GM12878 (cell line): ENCODE measurements around the gene CD52. TPM values are rescaled to one million over a fixed set of nuclear protein-coding genes. Genes with fewer than 3 reads are reported as not detected.
A peak's percentile ranks its signal among the peaks of the same experiment; 100 is the strongest.

ENCODE experiments used
- ATAC-seq: fragments of 200-7000 bp; cut with Tn5 transposase; 3 replicates; pipeline ENCODE4 v1.9.1; 2020; ENCODE audit warnings: mild to moderate bottlenecking, moderate library complexity
- BruUV-seq: library from RNA; stranded (reverse); fragments of 400-500 nt; replicated peaks from 2 replicates; lab custom pipeline; 2021; lab: Mats Ljungman, UMichigan
- CTCF ChIA-PET: fragments of 300-600 bp; sonication (Branson Sonifier 250); formaldehyde crosslinking; extraction: SDS; loops from one replicate; lab custom pipeline; 2021; ENCODE audit warnings: inconsistent platforms; lab: Yijun Ruan, JAX
- POLR2A ChIA-PET: fragments of 350-600 bp; formaldehyde crosslinking; extraction: SDS; loops from one replicate; lab custom pipeline; 2021; ENCODE audit warnings: inconsistent platforms; lab: Charles Lee
- RAD21 ChIA-PET: fragments of 300-600 bp; sonication (Branson Sonifier 250); formaldehyde crosslinking; loops from one replicate; lab custom pipeline; 2023; ENCODE audit warnings: antibody characterized with exemption; ENCODE audit not compliant: unreplicated experiment; lab: Charles Lee
- SMC1A ChIA-PET: fragments of 300-600 bp; sonication (Branson Sonifier 250); formaldehyde crosslinking; loops from one replicate; lab custom pipeline; 2023; ENCODE audit not compliant: unreplicated experiment, uncharacterized antibody; lab: Charles Lee
- DNase-seq: peaks from one replicate; pipeline ENCODE4 v3.0.0-alpha.2; 2011; ENCODE audit warnings: low read depth, low spot score
- FAIRE-seq: peaks from 3 replicates; lab custom pipeline; 2011; peaks lifted over from hg19 to GRCh38; lab: Jason Lieb, UNC
- H2AFZ ChIP-seq: 2 replicates; pipeline ENCODE4 v1.6.0; 2011; ENCODE audit warnings: low read depth, low read length, control low read depth; ENCODE audit not compliant: control insufficient read depth
- H3K27ac ChIP-seq: 2 replicates; pipeline ENCODE4 v1.5.1; 2011; ENCODE audit warnings: control low read depth; ENCODE audit not compliant: control insufficient read depth, insufficient read depth
- H3K27me3 ChIP-seq, 2 experiments: replicated peaks in 1 of 2; 2 replicates each; pipeline versions ENCODE4 v1.6.0 to v1.6.1; 2011; ENCODE audit warnings: low read length in 1 of 2; ENCODE audit not compliant: control insufficient read depth in 2 of 2, insufficient read depth in 2 of 2
- H3K36me3 ChIP-seq, 2 experiments: 2 replicates each; pipeline ENCODE4 v1.5.1; 2011; ENCODE audit warnings: low read length in 1 of 2; ENCODE audit not compliant: control insufficient read depth in 2 of 2, insufficient read depth in 2 of 2
- H3K4me1 ChIP-seq: 2 replicates; pipeline ENCODE4 v1.6.1; 2011; ENCODE audit warnings: mild to moderate bottlenecking, low read length, moderate library complexity, mixed read lengths; ENCODE audit not compliant: control insufficient read depth, insufficient read depth
- H3K4me2 ChIP-seq: 2 replicates; pipeline ENCODE4 v1.6.0; 2011; ENCODE audit warnings: control low read depth; ENCODE audit not compliant: control insufficient read depth, insufficient read depth
- H3K4me3 ChIP-seq: fragments of 200-600 bp; sonication (generic); 2 replicates; pipeline ENCODE4 v1.5.1; 2016
- H3K79me2 ChIP-seq: 2 replicates; pipeline ENCODE4 v1.6.0; 2011; ENCODE audit warnings: low read length; ENCODE audit not compliant: control insufficient read depth, insufficient read depth
- H3K9ac ChIP-seq: 2 replicates; pipeline ENCODE4 v1.8.0; 2011; ENCODE audit warnings: low read length, control low read depth, mixed read lengths; ENCODE audit not compliant: control insufficient read depth, insufficient read depth
- H3K9me3 ChIP-seq: replicated peaks from 3 replicates; pipeline ENCODE4 v1.5.1; 2011; ENCODE audit warnings: mild to moderate bottlenecking, low read length; ENCODE audit not compliant: control insufficient read depth, insufficient read depth
- H4K20me1 ChIP-seq: 2 replicates; pipeline ENCODE4 v1.6.0; 2011; ENCODE audit not compliant: control insufficient read depth, insufficient read depth
- BACH1 ChIP-seq: fragments of 450-650 bp; IDR thresholded peaks from 2 replicates; pipeline ENCODE4 v1.6.1; 2017; ENCODE audit warnings: mild to moderate bottlenecking, borderline replicate concordance
- BRCA1 ChIP-seq: IDR thresholded peaks from 2 replicates; pipeline ENCODE4 v1.6.1; 2011; ENCODE audit warnings: low read depth, low read length, improper control_type of control experiment
- ESRRA ChIP-seq: IDR thresholded peaks from 2 replicates; pipeline ENCODE4 v1.6.1; 2012; ENCODE audit warnings: mild to moderate bottlenecking, low read length, improper control_type of control experiment
- ETV6 ChIP-seq, 2 experiments: fragments of 450-650 bp in 1 of 2; IDR thresholded peaks in 1 of 2; conservative IDR thresholded peaks in 1 of 2; 2 replicates each; pipeline ENCODE4 v1.6.1; 2014; ENCODE audit warnings: antibody characterized with exemption in 1 of 2, borderline replicate concordance in 1 of 2, low read depth in 1 of 2, mild to moderate bottlenecking in 1 of 2, moderate library complexity in 1 of 2
- HCFC1 ChIP-seq: fragments of 150-350 bp; IDR thresholded peaks from 2 replicates; pipeline ENCODE4 v1.6.1; 2014; ENCODE audit warnings: low read length
- HDAC6 ChIP-seq: fragments of 200-600 bp; sonication (generic); IDR thresholded peaks from one replicate; pipeline ENCODE4 v1.8.0; 2017; ENCODE audit warnings: antibody characterized with exemption; ENCODE audit not compliant: unreplicated experiment
- HDGF ChIP-seq: fragments of 450-650 bp; IDR thresholded peaks from 2 replicates; pipeline ENCODE4 v1.6.1; 2016; ENCODE audit warnings: antibody characterized with exemption
- IRF4 ChIP-seq: IDR thresholded peaks from 2 replicates; pipeline ENCODE4 v1.6.1; 2011; ENCODE audit warnings: low read depth, low read length
- LARP7 ChIP-seq: fragments of 450-650 bp; IDR thresholded peaks from 2 replicates; pipeline ENCODE4 v1.6.1; 2017; ENCODE audit warnings: mild to moderate bottlenecking
- MXI1 ChIP-seq: fragments of 150-350 bp; IDR thresholded peaks from 2 replicates; pipeline ENCODE4 v1.6.1; 2011; ENCODE audit warnings: low read depth, mild to moderate bottlenecking, inconsistent platforms, low read length, improper control_type of control experiment
- NR2C1 ChIP-seq: fragments of 450-650 bp; IDR thresholded peaks from 2 replicates; pipeline ENCODE4 v1.6.1; 2017; ENCODE audit warnings: antibody characterized with exemption, mild to moderate bottlenecking, moderate library complexity
- PML ChIP-seq: IDR thresholded peaks from 2 replicates; pipeline ENCODE4 v1.6.1; 2012; ENCODE audit warnings: low read length, inconsistent platforms
- RBBP5 ChIP-seq: fragments of 200-600 bp; sonication (generic); conservative IDR thresholded peaks from 2 replicates; pipeline ENCODE4 v1.6.1; 2016
- RCOR1 ChIP-seq: conservative IDR thresholded peaks from 2 replicates; pipeline ENCODE4 v1.6.1; 2012; ENCODE audit warnings: low read depth, low read length, improper control_type of control experiment
- RUNX3 ChIP-seq: IDR thresholded peaks from 2 replicates; pipeline ENCODE4 v1.6.1; 2012; ENCODE audit warnings: low read length, inconsistent platforms
- SKIL ChIP-seq: fragments of 450-650 bp; IDR thresholded peaks from 2 replicates; pipeline ENCODE4 v1.6.1; 2017; ENCODE audit warnings: mild to moderate bottlenecking, low read depth, inconsistent platforms; ENCODE audit not compliant: poor library complexity, severe bottlenecking
- ZBTB33 ChIP-seq: fragments of 450-650 bp; IDR thresholded peaks from 2 replicates; pipeline ENCODE4 v1.6.1; 2017; ENCODE audit warnings: mild to moderate bottlenecking
- WGBS: methylation state at CpG from one replicate; pipeline ENCODE4 v1.1.6; 2016; ENCODE audit warnings: low lambda C conversion rate; ENCODE audit not compliant: insufficient replicate concordance, insufficient coverage; ENCODE audit errors: missing lambda C conversion rate; 5-methylcytosine and 5-hydroxymethylcytosine counted together
- in situ Hi-C: fragments of 300-500 bp; cut with MboI; formaldehyde crosslinking; loops from 9 replicates; pipeline ENCODE4 v1.14.3; 2018; ENCODE audit warnings: mixed read lengths
- intact Hi-C: fragments of 100-400 bp; cut with micrococcal nuclease; formaldehyde crosslinking; loops from one replicate; pipeline ENCODE4 v1.14.2; 2022; ENCODE audit not compliant: unreplicated experiment
- polyA plus RNA-seq, 11 experiments: library from polyadenylated mRNA; depleted of rRNA in 4 of 11; unstranded in 6 of 11; stranded (reverse) in 5 of 11; fragments of >200 nt; fragmentation: Nextera tagmentation in 4 of 11; fragmentation: Illumina TruSeq in 1 of 11; extraction: Ambion mirVana in 4 of 11; extraction: Trizol in 1 of 11; gene quantifications; 1 replicate in 1 of 11; 2 replicates in 10 of 11; pipeline versions ENCODE4 v1.2.1 to v1.2.3, GENCODE V29; 2011 to 2016; ENCODE audit warnings: inconsistent platforms in 2 of 11, missing spikeins in 2 of 11, low read depth in 1 of 11
- total RNA-seq, 4 experiments: library from RNA; depleted of rRNA in 3 of 4; stranded (reverse); fragments of >200 nt in 3 of 4; fragmentation: Illumina TruSeq in 1 of 4; extraction: Trizol in 1 of 4; gene quantifications; 2 replicates each; pipeline versions ENCODE4 v1.2.1 to v1.2.3, GENCODE V29; 2013 to 2021

The CD52 gene
- total and polyA plus RNA-seq, 10 of the 15 experiments (the other 5 are each of a cell fraction or from before 2014, with no cell fraction given) = 237 to 2,736 (median 532) TPM

GRCh38 chr1:26287033-26287711 lies 30.6 kb upstream of the CD52 start:
- Histone ChIP-seq H3K4me1 (peaks cover 77% of the 10 kb centered on the region), H3K4me2 (peak overlapping the region; percentile 49), H3K9me3 (no peaks in the 10 kb centered on the region), H3K79me2 (no peaks in the 10 kb centered on the region), H3K27me3 (no peaks in the 10 kb centered on the region), H3K27ac (peak overlapping the region; percentile 86), H3K36me3 (peaks cover 0 to 4% of the 10 kb centered on the region in 2 experiments; a peak in 2 of 4 replicates), H3K4me3 (peak overlapping the region; percentile 12; the same call in 1 of the 2 replicates), H3K9ac (peak overlapping the region; percentile 49), H4K20me1 (no peaks in the 10 kb centered on the region), H2AFZ (peak overlapping the region; percentile 31)
- no TSS peak for BruUV-seq
- RAD21 ChIA-PET = interaction anchor here (1.6 to 8.7 kb wide), 7 partner anchors 8 to 130 kb away, joined by 7 to 477 read pairs (median 20); partner anchors contain the start of genes CD52, SH3BGRL3 and UBXN11
- in situ Hi-C loops (loop anchor here (5.0 kb wide), 1 partner anchor 35 kb away; no protein-coding TSS in a partner anchor), intact Hi-C loops (no loop called here)
- SMC1A ChIA-PET = interaction anchor here (0.9 to 11.1 kb wide), 11 partner anchors 7 to 134 kb away, joined by 3 to 474 read pairs (median 16); partner anchors contain the start of genes CD52 and SH3BGRL3
- WGBS = 2% methylated on average over 8 of the region's 8 CpGs
- ATAC-seq = peak; percentile 59
- no peak for DNase-seq
- POLR2A ChIA-PET = interaction anchor here (3.8 to 9.2 kb wide), 2 partner anchors 19 to 31 kb away, joined by 30 to 253 read pairs; partner anchors contain the start of genes CD52 and UBXN11
- peak; percentile 68 for FAIRE-seq
- CTCF ChIA-PET = interaction anchor here (1.2 to 18.0 kb wide), 13 partner anchors 10 to 129 kb away, joined by 3 to 879 read pairs (median 34); partner anchors contain the start of genes CD52, CEP85 and UBXN11
- TF ChIP-seq PML (no peak), ZBTB33 (no peak), HDGF (no peak), LARP7 (no peak), RBBP5 (no peak), BRCA1 (no peak), BACH1 (no peak), ESRRA (no peak), ETV6 (conservative IDR thresholded peaks at IDR 0.05 in 1 of 2, IDR thresholded peaks at IDR 0.05 in 1 of 2; ENCODE audit: borderline replicate concordance in 1 of 2, low read depth in 1 of 2) (0 out of 4 replicates have a peak, but pooled peaks of 1 of the 2 experiments have one; percentile 29), IRF4 (no peak), NR2C1 (no peak), MXI1 (no peak), HDAC6 (no peak), SKIL (no peak), HCFC1 (no peak), RCOR1 (no peak), RUNX3 (no peak)
